Measurements from ENCODE around the gene CHIT1.

GRCh38 chr1:203206129-203206687 lies 23.3 kb downstream of the CHIT1 start:
- TF ChIP-seq, protein P1, sequence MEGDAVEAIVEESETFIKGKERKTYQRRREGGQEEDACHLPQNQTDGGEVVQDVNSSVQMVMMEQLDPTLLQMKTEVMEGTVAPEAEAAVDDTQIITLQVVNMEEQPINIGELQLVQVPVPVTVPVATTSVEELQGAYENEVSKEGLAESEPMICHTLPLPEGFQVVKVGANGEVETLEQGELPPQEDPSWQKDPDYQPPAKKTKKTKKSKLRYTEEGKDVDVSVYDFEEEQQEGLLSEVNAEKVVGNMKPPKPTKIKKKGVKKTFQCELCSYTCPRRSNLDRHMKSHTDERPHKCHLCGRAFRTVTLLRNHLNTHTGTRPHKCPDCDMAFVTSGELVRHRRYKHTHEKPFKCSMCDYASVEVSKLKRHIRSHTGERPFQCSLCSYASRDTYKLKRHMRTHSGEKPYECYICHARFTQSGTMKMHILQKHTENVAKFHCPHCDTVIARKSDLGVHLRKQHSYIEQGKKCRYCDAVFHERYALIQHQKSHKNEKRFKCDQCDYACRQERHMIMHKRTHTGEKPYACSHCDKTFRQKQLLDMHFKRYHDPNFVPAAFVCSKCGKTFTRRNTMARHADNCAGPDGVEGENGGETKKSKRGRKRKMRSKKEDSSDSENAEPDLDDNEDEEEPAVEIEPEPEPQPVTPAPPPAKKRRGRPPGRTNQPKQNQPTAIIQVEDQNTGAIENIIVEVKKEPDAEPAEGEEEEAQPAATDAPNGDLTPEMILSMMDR (IDR thresholded peaks at IDR 0.05 in 8 of 11, conservative IDR thresholded peaks at IDR 0.05 in 3 of 11) = no peak
- TF ChIP-seq POLR2AphosphoS5 (IDR thresholded peaks at IDR 0.05) (no peak), POLR2A (IDR thresholded peaks at IDR 0.05) (no peak)
